Choroid plexus epithelial cell (primary cell): ENCODE data around the gene KIAA1328.
A peak's percentile ranks its signal among the peaks of the same experiment; 100 is the strongest.
"Not testable (repeated sequence)": the region's sequence is repeated elsewhere in the genome, so short reads cannot be mapped to it uniquely, and the experiment has no call there.

ENCODE experiments used
- DNase-seq: peaks from one replicate; pipeline ENCODE4 v3.0.0-alpha.2; 2010; ENCODE audit warnings: low read depth
- H3K4me3 ChIP-seq: 2 replicates; pipeline ENCODE4 v1.5.1; 2011; ENCODE audit warnings: low read depth, mild to moderate bottlenecking, control low read depth, low read length, moderate library complexity
- TF ChIP-seq, protein P1 (sequence below): conservative IDR thresholded peaks from 2 replicates; pipeline ENCODE4 v1.5.1; 2011; ENCODE audit warnings: low read depth, mild to moderate bottlenecking, control low read depth, inconsistent platforms, low read length, moderate library complexity

Gene KIAA1328

DNA sequence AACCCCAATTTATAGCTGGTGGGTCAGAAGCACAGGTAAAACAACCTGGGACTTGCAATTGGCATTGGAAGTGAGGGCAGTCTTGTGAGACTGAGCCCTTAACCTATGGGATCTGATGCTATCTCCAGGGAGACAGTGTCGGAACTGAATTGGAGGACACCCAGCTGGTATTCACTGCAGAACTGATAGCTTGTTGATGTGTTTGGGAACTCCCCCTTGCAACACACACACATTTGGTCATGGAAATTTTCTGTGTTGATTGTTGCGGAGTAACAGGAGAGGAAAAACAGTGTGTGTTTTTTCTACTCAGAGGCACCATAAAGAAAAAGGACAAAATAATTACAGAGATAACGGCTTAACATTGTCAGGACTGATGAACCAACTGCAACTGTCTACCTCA is 16.2 kb upstream of the KIAA1328 start:
- no peak overlapping the region for H3K4me3 ChIP-seq
- TF ChIP-seq, protein P1, sequence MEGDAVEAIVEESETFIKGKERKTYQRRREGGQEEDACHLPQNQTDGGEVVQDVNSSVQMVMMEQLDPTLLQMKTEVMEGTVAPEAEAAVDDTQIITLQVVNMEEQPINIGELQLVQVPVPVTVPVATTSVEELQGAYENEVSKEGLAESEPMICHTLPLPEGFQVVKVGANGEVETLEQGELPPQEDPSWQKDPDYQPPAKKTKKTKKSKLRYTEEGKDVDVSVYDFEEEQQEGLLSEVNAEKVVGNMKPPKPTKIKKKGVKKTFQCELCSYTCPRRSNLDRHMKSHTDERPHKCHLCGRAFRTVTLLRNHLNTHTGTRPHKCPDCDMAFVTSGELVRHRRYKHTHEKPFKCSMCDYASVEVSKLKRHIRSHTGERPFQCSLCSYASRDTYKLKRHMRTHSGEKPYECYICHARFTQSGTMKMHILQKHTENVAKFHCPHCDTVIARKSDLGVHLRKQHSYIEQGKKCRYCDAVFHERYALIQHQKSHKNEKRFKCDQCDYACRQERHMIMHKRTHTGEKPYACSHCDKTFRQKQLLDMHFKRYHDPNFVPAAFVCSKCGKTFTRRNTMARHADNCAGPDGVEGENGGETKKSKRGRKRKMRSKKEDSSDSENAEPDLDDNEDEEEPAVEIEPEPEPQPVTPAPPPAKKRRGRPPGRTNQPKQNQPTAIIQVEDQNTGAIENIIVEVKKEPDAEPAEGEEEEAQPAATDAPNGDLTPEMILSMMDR = no peak
- peak; percentile 25 for DNase-seq

DNA sequence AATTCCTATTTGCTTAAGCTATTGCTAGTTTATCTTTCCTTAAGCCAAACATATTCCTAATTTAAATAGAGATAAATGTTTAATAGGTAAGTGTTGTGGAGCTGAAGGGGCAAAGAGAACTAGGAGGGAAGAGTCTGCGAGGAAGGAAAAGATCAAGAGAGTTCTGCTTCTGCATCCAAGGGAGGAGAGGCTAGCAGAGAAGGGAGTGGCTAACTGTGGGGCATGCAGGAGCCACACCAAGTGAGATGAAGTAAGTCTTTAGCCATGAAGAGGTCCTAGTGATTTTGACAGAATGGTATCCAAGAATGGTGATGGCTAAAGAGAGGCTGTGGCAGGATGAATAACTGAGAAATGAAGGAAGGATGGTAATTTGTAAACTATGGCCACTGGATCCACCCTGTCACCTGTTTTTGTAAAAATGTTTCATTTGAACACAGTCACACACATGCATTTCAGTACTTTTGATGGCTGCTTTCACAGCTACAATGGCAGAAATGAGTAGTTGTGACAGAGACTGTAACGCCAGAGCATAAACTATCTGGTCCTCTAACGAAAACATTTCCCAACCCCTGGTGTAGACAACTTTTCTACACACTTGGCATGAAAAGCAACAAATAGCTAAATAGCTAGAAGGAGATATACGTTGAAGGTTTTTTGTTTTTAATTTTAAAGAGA is 15.7 kb upstream of the KIAA1328 start:
- TF ChIP-seq, protein P1 = no peak
- DNase-seq = no peak
- H3K4me3 ChIP-seq = no peak overlapping the region

DNA sequence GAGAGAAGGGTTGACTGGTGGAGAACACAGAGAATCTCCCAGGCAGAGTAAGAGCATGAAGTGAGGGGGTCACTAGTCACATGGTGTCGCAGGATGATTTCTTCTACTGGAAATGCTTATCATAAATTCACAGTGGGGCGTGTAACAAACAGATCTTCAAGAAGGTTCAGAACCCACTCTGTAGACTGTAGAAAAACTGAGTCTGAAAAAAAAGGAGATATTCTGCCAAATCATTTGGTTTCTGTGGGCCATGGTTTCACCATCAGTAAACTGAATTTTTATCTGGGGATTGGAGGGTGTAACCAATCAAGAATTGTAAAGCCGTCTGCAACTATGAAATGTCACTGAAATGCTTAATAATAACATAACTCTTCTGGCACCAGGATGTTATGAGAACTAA is 15.1 kb upstream of the KIAA1328 start:
- TF ChIP-seq, protein P1 = no peak
- no peak for DNase-seq
- no peak overlapping the region for H3K4me3 ChIP-seq

DNA sequence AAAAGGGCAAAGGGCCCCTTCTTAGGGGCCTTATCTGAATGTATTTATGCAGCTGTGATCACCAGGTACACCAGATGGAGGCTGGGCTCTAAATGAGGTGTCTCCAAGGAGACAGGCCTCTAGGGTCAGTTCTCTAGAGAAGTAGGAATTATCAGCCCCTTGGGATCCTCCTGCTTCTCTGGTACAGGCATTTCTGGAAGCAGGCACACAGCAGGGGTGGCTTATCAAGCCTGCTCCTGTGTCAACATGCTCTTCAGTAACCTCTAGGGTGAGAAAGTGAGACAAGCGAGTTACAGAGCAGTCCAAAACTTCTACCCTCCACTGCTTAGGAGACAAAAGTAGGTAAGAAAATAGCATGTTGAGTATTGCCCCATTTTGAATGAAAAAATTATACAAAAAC is 13.9 kb upstream of the KIAA1328 start:
- no peak for DNase-seq
- no peak overlapping the region for H3K4me3 ChIP-seq

DNA sequence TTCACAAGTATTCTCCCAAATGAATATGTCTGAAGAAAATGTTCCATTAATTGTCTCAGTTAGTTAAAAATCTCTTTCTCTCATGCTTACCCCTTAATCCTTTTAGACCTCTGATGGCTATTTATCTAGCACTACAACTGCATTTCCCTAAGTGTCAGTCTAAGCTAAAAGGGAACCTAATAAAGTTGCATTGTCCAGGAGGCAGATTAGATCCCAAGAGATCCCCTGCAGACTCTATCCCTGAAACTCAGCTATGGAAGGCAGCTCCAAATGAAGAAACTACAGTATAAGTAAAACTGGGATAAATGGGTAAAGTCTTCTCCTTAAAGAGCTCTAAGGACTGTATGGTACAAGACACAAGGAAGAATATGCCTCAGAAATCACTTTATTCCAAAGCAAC is 12.8 kb upstream of the KIAA1328 start:
- H3K4me3 ChIP-seq, DNase-seq: not testable (repeated sequence)

More for the DNA sequence above, 13.9 kb upstream of the KIAA1328 start:
- TF ChIP-seq, protein P1 = no peak

DNA sequence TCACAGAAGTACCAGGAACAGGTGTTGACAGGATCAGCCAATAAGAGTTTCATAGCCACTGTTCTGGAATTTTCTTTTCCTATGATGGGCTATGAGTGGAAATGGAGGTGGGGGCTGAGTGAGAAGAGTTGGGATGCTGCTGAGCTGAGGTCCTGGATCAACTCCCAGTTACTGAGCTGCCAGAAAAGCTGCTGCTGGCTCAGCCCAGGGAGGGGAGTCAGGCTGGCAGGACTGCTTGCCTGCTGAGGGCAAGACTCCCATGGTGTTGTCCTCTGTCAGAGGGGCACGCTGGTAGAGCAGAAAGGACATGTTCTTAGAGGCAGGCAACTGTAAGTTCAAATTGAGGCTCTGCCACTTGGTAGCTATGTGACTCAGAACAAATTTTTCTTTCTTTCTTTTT is 11.9 kb upstream of the KIAA1328 start:
- no peak for DNase-seq
- H3K4me3 ChIP-seq = no peak overlapping the region
- TF ChIP-seq, protein P1 = no peak

DNA sequence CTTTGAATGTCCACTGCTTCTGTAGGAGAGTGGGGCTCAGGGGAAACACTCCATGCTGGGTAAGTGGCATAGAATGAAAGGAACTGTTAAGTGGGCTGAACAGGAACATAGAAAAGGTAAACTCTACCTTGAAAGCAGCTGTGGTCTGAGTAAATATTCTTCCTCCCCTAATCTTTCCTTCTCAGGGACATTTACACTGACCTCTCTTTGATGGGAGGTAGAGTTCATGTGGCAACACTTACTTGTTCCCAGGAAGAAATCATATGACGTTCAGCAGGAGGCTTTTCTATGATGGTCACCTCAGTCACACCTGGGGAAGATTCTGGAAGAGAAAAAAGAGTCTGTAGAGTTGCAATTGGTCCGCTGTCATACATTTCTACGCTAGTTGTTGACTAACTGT is 10.3 kb upstream of the KIAA1328 start:
- H3K4me3 ChIP-seq = no peak overlapping the region
- TF ChIP-seq, protein P1 = no peak

More for the DNA sequence above, 10.3 kb upstream of the KIAA1328 start:
- no peak for DNase-seq
